Stimulated activated CD8-positive, alpha-beta memory T cell treated with anti-CD3 and anti-CD28 coated beads, Interleukin-4, amount 100 ng/mL, for 4 hours (primary cell): ENCODE data around the gene E4F1.

Source experiments
- DNase-seq, 2 donors: peaks; one replicate each; pipeline ENCODE4 v3.0.0-alpha.2; 2020; ENCODE audit warnings: low read depth in 2 of 2, low spot score in 1 of 2

Gene E4F1

DNA sequence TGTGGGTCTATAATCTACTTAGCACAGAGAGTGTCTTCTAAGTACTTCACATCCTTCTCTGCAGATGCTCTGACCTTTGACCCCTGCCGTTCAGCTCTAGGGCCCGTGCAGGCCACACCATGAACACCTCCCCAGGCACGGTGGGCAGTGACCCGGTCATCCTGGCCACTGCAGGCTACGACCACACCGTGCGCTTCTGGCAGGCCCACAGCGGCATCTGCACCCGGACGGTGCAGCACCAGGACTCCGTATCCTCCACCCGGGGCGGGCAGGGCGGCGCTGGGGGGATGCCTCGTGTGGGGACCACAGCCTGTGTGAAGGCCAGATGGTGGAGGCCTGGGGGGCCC, 17.5 kb upstream of the E4F1 start:
- no peak for DNase-seq

DNA sequence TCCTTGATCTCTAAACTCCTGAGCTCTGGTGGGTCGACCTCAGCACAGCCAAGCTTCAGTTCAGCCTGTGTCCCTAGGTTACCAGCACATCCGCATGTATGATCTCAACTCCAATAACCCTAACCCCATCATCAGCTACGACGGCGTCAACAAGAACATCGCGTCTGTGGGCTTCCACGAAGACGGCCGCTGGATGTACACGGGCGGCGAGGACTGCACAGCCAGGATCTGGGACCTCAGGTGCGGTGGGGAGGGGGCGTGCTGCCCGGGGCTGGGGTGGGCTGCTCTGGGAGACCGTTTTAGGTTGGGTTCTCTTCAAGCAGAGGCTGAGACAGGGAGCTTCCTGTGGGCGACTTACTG, 17.0 kb upstream of the E4F1 start:
- DNase-seq: no peak

DNA sequence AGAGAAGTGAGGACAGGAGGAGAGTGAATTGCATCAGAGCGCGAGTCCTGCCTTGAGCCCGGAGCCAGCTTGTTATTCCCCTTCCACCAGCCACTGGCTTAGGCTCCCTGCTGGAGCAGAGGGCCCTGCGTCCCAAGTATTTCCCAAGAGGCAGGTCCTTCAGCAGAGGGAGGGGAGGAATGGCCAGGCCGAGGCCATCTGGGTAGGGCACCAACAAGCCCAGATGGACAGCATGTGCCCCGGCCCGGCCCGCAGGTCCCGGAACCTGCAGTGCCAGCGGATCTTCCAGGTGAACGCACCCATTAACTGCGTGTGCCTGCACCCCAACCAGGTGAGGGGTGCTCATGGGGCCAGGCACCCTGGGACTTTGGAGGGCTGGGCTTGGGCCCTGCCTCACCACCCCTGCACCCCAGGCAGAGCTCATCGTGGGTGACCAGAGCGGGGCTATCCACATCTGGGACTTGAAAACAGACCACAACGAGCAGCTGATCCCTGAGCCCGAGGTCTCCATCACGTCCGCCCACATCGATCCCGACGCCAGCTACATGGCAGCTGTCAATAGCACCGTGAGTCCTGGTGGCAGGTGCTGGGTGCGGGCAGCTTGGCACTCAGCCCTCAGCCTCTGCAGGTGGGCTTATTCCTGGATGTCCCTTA, 16.5 kb upstream of the E4F1 start:
- DNase-seq: no peak

DNA sequence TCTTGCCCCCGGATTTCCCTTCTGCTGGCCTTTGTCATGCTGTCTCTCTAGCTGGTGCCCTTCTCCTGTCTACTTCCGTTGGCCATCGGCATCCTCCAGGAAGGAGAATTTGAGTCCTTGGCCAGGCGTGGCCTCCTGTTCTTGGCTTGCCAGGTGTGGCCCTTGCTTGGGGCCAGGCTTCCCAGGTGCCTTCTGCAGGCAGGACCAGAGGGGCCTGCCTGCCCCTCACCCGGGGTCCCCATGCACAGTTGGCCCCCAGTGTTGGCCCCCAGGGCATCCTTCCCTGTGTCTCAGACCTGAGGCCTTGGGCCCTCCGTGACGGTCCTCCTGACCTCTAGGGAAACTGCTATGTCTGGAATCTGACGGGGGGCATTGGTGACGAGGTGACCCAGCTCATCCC, 15.5 kb upstream of the E4F1 start:
- no peak for DNase-seq

DNA sequence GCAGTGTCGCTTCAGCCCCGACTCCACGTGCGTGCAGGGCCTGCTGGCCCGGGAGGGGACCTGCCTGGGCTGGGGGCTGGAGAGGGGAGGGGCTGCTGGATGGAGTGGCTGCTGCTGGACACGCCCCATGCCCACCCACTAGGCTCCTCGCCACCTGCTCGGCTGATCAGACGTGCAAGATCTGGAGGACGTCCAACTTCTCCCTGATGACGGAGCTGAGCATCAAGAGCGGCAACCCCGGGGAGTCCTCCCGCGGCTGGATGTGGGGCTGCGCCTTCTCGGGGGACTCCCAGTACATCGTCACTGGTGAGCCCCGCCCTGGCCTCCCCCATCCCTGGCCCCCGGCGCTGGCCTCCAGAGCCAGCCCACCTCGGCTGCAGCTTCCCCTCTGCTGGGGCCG, 15.1 kb upstream of the E4F1 start:
- no peak for DNase-seq

DNA sequence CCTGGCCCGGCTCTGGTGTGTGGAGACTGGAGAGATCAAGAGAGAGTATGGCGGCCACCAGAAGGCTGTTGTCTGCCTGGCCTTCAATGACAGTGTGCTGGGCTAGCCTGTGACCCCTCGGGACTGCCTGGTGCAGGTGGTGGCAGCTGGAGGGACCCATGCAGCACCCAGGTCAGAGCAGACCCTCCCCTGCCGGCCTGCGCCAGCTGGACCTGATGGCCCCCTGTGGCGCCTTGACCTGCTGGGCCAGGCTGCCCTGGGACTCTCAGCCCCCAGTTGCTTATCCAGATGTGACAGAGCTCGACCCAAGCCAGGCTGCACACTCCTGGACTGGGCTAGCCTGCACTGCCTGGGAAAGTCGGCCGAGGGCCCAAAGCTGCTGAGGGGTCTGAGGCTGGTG, 14.6 kb upstream of the E4F1 start:
- DNase-seq: no peak

DNA sequence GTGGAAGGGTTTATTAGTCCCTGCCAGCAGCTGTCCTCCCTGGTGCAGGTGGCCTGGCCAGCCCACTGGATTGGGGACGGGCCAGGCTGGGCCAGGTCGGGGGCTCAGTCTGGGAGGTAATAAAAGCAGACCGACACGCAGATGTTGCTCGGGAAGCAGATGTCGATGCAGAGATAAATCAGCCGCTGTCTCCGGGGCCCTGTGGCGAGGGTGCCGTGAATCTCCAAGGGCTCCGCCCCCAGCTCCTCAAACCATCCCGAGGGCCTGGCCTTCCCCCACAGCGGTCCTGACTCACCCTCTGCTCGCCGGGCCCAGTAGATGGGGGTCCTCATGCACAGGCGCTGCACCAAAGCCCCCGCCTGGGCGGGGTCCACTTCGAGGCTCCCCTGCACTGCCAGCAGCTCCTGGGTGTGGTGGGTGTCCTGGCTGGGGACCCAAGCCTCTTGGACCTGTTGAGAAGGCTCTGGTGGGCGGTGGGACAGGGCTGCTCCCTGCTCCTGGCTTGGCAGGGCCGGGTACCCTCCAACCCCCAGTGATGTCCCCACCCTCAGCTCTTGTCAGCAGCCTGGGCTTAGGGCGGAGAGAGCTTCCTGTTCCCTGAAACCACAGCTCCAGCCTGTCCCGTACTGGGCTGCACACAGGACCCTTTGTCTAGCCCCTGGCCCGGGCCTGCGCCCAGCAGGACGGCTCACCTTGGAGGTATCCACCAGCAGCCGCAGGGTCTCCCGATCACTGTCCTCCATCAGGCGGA, 14.0 kb upstream of the E4F1 start:
- DNase-seq: no peak

DNA sequence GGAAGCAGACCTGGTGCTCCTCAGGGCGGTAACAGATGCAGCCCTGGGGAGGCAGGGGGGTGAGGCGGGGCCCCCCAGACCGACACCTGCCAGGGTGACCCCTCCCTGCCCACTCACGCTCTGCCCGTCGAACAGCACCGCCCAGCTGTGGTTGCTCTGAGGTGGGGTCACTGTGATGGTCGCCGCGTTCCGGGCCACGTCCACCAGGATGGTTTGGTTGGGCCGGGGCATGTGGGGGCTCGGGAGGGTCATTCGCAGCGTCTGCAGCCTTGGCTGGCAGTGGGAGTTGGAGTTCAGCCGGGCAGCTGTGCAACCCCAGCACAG, 13.4 kb upstream of the E4F1 start:
- DNase-seq: no peak

DNA sequence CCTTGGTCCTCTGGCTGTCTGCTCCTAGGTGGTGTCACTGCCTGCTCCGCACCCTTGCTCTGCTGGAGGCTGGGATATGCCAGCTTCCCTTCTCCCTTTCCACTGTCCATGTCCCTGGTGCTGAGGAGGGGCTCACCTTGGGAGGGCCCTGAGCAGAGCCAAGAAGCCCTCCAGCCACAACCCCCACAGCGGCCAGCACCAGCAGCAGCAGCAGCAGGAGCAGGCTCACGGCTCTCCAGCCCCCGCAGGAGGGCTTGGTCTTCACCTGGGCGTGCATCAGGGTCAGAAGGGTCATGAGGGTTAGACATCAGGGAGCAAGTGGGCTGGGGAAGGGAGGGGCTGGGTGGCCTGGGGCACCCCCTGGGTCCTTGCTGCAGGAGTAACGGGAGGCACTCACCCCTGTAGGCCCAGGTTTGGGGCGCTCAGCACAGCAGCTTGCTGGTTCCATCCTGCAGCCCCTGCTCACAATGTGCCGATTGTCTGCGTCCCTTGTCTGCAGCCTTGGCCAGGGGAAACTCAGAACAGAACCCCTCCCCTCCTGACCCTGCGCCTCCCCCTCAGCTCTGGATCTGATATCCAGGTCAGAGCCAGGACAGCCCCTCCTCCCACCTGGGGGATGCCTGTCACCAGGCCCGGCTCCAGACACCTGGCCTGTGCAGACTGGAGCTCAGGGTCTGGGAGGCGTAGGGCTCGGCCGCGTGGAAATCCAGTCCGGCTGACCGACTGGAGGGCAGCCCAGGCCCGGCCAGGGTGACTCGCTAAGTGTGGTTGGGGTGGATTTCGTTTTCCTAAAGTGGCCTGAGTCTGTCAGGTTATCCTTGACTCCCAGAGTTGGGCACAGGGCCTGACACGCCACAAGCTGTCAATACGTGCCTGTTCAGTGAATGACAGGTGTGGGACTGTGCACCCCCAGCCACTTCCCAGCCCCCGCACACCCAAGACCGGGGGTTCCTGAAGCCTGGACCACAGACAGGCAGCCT, 12.7 kb upstream of the E4F1 start, which contains the start of gene BRICD5:
Gene BRICD5, minus strand, starts transcription at position 478 of the 980 bp plus-strand sequence. Its CDS starts 30 bp downstream, at position 448.
- no peak for DNase-seq

DNA sequence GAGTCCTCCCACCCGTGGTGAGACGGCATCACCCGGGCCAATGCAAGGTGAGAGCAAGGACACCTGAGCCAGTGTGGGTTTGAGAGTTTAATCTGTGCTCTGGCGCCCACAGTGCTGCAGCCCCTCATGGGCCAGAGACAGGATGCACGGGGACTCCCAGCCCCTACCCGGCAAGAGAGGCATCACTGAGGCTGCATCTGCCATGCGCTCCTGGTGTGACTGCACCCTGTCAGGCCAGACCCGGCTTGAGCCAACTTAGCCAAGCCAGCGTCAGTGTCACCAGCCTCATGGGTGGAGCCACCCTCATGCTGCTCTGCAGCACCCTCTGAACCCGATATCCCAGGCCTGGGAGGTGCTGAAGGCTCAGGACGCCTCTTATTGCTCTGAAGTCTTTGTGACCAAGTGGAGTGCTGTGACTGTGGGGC, 11.5 kb upstream of the E4F1 start:
- no peak for DNase-seq

DNA sequence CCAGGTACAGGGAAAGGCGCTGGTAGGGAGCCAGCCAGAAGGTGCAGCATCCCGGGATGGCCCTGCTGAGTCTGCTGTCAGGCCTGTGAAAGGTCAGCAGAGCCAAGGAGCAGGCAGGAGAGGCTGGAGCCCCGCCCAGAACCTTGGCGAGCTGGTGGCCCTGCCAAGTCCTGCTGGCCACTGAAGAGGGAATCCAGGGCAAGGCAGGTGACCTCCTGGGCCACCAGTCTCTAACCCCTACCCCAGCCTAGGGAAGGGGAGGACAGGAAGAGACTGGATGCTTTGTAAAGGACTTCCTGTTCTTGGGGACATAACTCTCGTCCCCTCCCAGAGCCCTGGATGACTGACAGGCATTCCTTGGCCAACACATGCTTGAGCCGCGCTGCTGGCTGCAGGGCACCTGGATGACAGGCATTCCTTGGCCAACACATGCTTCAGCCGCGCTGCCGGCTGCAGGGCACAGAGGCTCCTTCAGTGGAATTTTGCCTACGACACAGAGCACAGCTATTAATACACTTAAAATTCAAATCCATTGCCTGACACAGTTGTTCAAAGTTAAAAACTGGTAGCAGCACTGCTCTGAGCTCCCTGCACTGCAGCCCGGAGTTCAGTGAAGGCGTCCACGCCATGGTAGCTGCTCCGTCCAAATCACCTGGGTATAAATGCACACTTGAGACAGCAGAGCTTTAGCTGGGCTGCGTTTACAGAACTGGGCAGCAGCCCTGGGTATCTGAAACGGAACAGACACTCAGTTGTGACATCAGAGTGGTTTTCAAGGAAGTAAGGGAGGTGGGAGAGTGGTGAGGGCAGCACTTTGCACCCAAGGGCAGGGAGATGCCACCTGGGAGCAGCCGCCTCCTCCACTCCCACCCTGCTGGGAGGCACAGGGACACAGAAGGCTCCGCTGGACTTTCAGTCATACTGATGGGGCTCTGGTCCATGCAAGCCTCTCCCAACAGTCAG, 10.7 kb upstream of the E4F1 start:
- DNase-seq: no peak

DNA sequence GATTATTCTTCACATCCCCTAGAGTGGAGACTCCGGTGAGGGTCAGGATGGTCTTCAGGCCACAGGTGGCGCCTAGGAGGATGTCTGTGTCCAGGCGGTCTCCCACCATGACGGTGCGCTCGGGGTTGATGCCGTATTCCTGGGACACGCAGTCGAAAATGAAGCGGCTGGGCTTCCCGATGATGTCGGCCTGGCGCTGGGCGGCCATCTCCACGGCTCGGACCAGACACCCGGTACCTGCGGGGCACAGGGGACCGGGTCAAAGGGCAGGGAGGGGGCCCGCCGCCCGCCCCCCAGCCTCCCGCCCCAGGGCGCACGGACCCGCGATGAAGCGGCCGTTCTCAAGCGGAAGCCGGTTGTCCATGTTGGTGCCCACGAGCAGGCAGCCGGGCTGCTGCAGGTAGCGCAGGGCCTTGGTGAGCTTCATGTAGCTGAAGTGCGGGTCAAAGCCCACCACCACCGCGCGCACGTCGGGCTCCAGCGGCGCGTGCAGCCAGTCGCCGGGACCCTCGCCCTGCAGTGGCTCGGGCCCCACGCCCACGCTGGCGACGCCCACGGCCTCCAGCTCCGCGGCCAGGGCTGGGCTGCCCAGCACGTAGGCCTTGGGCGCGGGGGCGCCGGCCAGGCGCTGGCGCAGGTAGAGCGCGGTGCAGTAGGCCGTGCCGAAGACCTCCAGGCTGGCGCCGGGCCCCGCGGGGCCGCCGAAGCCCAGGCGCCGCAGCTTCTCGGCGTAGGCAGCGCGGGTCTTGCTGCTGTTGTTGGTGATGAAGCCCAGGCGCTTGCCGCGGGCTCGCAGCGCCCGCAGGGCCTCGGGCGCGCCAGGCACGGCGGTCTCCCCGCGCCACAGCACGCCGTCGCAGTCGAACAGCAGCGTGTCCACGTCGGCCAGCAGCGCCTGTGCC, 9.3 kb upstream of the E4F1 start:
- DNase-seq: no peak

DNA sequence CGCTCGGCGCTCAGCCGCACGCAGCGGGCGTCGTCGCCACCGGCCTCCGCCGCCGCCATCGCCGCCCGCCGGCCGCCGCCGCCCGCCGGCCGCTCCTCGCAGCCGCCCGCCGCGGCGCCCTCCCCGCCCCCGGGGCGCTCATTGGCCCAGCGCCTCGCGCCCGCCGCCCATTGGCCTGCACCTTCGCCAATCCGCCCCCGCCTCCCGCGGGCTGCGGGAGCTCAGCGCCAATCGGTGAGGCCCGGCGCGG, 8.7 kb upstream of the E4F1 start, which contains the start of gene PGP:
Gene PGP, minus strand, starts transcription at position 122 of the 250 bp plus-strand sequence. Its CDS starts 63 bp downstream, at position 59.
- DNase-seq: no peak

DNA sequence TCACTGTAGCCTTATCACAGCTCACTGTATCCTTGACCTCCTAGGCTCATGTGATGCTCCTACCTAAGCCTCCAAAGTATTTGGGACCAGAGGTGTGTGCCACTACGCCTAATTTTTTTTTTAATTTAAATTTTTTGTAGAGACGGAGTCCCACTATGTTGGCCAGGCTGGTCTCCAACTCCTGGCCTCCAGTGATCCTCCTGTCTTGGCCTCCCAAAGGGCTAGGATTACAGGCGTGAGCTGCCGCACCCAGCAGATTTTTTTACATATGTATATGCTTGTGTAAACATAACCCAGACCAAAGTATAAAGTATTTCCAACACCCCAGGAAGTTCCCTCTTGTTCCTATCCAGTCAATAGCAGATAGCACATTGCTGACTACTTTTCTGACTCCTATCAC, 7.1 kb upstream of the E4F1 start:
- DNase-seq: no peak

DNA sequence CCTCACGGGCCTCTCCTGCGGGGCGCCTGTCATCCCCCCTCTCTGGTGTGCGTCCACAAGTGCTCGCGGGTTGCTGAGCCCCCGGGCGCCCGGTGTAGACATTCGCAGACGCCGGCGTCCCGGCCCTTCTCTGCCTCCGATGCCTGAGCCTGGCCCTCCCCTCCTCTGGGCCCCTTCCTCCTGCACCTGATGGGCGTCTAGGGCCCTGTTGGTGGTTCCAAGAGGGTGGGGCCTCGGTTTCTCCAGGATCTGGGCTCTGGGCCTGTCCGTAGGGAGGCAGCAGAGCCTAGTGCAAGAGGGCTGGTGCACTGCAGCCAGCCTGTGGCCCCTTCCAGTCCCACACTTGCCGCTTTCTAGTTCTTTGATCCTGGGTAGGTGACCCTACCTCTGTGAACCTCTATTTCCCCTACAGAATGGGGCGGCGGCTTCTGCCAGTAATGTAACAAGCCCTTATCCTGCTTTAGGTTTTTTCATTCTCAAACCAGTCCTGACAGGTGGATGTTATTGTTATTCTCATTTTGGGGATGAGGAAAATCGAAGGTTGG, 623 bp downstream of the E4F1 start:
- DNase-seq: no peak

DNA sequence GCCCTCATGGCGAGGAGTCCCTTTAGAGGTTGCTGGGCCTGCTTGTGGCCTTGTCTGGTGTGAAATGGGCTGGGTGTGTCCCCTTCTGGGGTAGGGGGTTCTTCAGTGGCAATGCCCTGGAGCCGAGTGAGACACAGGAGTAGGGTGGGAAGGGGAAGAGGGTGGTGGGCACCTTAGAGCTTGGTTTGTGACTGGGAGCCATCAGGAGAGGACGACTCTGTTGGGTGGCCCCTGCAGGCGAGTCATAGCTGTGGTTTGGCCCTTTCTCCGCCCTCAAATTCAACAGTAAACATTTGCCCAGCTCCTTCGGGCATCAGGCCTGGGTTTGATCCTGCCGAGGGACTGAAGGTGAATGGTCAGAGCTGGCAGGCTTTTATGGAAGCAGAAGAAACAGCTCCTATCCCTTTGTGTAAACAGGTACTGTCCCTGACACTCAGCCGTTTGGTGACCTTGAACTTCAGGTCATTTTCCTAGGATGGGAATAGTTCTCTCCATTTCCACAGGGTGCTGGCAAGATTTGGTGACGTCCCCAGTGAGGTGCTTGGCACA, 2.9 kb downstream of the E4F1 start:
- DNase-seq: no peak

DNA sequence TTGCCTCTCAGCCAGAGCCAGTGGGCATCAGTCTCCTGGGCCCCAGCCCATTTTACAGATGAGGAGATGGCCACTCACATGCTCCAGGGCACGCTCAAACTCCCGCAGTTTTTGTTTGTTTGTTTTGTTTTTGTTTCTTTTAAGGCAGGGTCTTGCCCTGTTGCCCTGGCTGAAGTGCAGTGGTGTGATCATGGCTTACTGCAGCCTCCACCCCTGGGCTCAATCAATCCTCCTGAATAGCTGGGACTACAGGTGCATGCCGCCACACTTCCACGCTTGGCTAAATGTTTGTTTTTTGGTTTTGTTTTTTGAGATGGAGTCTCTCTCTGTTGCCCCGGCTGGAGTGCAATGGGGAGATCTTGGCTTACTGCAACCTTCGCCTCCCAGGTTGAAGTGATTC, 3.5 kb downstream of the E4F1 start:
- no peak for DNase-seq

DNA sequence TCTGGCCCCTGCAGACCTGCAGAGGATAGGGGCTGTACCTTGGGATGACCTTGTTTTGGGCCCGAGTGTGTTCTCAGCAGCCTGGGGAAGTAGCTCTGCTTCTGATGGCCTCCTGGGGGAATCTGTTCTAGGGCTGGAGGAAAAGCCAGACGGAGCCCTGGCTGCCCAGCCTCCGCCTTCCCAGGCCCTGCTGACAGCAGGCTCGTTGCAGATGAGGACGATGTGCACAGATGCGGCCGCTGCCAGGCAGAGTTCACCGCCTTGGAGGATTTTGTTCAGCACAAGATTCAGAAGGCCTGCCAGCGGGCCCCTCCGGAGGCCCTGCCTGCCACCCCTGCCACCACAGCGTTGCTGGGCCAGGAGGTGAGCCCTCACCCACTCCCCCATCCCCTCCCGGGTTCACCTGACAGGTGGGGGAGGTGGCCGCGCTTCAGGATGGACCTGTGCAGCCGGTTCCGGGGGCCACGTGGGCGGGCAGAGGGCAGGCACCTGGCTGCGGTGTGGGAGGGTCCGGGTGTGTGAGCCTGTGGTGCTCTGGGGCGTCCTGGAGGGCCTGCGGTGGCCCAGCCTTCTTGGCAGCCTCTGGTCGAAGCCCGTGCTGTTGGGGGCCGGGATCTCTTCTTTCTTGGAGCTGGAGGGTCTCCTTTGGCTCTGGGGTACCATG, 4.9 kb downstream of the E4F1 start:
- DNase-seq: no peak

DNA sequence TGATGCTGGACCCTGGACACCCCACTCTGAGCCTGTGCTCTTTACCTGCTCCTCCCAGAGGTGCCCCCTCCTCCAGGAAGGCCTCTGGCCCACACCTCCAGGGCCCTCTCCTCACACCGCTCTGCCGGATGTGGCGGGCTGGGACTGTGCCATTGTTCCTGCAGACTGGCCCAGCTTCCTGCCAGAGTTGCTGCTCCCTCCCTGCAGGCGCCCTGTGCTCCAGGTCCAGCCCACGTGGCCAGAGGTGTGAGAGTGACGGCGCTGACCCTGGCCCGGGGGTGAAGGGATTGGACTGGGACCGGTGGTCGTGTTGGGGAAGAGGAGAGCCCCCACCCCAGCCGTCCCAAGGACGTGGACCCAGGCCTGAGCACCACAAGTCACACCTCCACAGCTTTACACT, 5.7 kb downstream of the E4F1 start:
- DNase-seq: no peak
